Left kidney (tissue), 2 donors: Measurements from ENCODE around the gene SLC7A1. TPM values are rescaled to one million over a fixed set of nuclear protein-coding genes. Genes with fewer than 3 reads are reported as not detected.

Experiments
- DNase-seq: peaks from one replicate; pipeline ENCODE4 v3.0.0-alpha.2; 2013
- polyA plus RNA-seq: library from polyadenylated mRNA; unstranded; fragments of 120-200 nt; gene quantifications from one replicate; pipeline ENCODE4 v1.2.1, GENCODE V29; 2013; ENCODE audit not compliant: insufficient read length

Gene SLC7A1
- polyA plus RNA-seq, 1 donor, result 16.5 TPM

DNA sequence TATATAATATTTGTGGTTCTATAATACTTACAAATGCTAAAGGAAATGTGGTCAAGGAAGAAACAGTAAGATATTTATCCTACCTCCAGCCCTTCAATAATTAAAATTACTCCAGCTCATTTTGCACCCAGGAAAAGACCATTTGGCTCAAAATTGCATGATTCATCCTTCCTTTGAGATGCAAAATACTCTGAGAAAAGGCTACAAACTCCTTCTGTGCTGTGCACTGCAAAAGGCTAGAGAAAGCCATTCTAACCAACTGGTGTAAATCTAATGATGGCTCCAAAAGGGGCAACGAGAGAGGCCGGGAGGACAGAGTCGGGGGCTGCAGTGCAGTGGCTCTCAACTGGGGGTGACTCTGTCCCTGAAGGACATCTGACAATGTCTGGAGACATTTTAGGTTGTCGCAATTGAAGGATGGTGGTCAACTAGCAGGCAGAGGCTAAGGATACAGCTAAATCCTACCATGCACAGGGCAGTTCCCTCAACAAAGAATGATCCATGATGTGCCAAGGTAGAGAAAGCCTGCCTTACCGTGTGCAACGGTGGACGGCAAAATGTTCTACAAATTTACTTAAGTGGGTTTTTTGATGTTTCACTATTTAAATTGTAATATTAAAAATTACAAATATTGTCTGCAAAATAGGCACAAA lies 32.6 kb downstream of the SLC7A1 start:
- DNase-seq, result no peak

DNA sequence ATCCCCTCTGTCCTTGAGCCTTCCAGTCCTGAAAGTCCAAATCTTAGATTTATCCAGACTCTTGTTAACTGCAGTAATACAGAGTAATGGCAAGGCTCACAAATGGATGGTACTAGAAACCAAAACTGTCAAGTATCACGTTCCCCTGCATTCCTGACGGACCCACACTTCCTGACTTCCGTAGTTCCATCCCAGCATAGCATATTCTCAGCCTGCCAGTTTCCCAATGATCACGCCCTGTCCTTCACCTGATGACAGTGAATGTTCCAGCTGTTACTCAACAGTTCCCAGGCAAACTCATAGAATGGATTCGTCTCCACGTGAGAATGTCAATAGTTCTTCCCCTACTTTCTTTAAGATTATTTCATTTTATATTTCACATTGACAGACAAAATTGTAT lies 33.6 kb downstream of the SLC7A1 start:
- no peak for DNase-seq

DNA sequence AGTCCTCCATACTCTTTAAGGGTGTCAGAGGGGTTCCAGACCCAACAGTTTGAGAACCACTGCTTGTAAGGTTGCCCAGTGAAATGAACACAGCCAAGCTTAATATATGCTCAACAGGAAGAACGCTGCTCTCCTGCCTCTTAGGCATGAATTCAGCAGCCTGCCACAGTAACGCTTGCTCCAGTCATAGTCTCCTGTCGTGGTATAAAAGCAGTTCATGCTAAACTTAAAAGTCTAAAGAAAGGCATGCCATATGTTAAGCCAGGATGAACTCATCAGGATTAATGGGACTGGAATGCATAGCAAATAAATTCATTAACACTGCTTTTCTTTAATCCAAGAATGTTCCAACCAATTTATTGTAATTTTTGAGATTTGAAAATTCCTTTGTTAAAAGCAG lies 38.7 kb downstream of the SLC7A1 start:
- DNase-seq, result no peak

DNA sequence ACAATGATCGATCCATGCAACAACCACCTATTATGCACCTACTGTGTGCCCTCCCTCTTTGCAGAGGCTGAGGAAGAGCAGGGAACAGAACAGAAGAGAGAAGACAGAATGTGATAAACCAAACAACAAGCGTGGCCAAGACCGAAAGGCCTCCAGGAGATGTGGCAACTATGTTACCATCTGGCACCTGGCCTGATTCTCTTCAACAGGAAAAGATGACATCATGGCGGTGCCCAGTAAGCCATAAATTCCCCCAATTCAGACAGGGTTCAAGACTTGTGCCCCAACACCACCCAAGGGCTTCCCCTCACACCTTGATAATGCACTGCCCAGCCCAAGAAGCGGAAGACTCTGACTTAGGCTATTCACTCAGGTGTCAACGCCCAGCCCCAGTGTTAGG lies 44.3 kb downstream of the SLC7A1 start:
- no peak for DNase-seq

DNA sequence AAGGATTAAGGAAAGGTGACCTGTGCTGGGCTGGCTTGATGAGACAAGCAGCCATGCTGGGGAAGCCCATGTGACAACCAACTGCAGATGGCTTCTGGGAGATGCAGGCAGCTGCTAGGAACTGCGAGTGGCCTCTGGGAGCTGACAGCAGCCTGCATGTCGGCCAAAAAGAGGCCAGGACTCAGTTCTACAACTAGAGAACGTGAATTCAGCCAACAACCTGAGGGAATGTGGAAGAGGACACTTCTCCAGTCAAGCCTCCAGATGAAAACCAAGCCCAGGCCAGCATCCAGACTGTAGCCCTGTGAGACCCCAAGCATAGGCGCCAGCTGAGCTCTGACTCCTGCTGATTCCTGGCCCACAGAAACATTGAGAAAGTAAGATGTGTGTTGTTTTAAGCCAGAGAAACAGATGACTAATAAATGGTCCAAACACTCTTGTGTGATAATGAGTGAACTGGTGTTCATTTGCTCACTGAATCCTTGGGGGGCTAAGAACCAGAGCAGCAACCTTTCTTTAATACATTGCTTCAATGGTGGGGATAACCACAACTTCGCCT lies 45.0 kb downstream of the SLC7A1 start:
- no peak for DNase-seq

DNA sequence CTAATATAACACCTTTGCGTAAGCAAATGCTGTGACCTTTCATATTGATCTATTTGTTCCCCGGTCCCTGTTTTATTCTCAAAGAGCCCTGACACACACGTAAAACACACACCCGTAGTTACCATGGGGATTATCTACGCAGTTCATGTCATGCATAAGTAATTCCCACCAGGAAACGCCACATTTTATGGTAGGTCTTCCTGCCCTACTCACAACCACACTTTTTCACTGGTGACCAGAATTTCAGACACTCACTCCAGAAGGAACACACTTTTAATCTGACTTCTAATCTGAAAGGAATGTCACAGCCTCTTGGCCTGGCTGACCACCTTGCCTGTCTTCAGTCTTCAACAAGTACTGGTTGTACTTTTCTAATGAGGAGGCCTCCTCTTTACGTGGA lies 46.8 kb downstream of the SLC7A1 start:
- DNase-seq, result peak; percentile 35

DNA sequence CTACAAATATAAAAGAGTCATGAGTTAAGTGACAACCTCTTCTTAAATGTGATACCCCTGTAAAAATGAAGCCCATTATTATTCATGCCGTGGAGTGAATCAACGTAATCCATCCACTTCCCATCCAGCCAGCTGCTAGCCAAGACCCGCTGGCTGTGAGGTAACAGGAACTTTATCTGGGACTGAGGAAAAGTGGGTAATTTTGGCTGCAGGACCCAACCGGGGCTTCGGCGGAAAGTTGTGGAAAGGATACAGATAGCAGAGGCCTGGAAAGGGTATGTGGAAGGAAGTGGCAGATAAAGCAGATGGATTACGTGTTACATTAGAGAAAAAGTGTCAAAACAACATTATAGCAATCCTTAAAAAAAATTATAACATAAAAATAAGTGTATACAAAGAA lies 48.3 kb downstream of the SLC7A1 start:
- DNase-seq, result no peak

DNA sequence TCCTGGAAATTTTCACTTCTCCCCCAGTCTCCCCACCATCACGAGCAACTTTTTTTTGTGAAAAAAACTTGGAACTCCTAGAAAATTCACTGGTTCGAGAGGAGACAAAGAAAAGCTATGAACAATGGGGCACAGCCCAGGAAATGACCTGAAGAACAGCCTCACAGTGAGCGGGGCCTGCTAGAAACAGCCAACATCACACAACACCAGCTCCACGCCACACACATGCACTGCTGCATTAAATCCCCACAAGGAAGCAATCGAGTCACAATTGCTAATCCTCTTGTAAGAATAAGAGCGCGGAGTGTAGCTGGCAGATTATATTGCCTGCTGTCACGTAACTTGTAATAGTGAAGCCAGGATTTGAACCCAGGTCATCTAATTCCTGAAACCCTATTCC lies 48.8 kb downstream of the SLC7A1 start:
- DNase-seq, result no peak

DNA sequence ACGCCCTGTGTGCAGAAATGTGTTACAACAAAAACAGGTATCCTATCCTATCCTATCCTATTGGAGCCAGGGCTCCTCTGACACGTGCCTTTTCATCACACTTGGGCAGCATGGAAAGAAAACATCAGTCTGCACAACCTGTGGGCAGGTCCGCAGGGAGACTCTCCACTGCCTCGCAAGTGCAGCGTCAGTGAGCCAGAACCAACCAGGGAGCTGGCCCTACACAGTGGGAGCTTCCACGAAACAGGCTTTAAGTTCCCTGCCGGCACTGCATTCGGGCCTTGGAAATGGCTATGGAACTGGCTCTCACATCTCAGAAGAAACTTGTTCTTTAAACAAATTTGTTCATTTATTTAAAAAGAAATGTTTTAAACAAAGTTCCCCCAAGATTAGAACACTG lies 49.5 kb downstream of the SLC7A1 start:
- DNase-seq, result no peak

DNA sequence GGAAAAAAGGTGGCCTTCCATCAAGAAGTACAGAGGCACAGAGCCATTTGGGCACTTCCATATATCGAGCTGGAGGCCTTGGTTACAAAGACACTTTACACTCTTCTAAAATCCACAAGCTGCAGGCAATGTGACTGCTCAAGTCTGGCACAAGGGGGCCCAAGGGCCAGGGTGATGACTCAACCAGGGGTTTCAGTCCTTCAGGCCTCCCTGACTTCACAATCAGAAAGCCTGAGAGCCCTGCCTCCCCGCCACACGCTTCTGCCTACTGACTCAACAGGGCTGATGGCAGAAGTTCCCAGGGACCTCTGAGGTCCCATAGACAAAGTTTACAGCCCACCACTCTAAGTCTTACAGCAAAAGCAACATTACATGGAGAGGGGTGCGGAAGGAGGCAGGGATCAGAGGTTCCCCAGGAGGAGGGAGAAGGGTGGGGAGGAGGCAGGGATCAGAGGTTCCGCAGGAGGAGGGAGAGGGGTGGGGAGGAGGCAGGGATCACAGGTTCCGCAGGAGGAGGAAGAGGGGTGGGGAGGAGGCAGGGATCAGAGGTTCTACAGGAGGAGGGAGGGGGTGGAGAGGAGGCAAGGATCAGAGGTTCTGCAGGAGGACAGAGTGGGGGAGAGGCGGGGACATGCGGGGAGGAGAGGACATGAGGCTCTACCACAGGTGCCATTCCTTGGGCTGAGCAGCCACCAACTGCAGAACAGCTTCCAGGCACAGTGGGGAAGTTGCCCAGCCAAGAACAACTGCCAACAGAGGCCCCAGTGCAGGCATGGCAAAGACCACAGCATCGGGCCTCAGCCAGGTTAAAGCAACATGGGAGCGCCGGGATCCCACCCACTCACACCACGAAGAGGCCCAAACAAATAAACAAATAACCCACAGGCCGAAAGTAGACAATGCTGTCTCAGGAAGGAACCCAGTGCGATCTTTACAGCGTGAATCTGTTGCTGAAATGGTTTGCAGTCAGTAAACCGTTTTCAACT lies 52.0 kb downstream of the SLC7A1 start:
- DNase-seq, result no peak

DNA sequence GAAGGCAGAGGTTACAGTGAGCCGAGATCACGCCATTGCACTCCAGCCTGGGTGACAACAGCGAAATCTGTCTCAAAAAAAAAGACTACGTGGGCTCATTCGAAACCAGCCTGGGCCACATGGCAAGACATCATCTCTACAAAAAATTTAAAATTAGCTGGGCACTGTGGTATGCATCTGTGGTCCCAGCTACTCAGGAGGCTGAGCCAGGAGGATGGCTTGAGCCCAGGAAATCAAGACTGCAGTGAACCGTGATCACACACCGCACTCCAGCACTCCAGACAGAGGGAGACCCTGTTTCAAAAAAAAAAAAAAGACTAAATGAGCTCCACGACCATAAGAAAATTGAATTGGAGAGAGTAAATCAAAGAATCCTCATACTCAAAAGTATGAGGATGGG lies 53.1 kb downstream of the SLC7A1 start:
- DNase-seq, result no peak

DNA sequence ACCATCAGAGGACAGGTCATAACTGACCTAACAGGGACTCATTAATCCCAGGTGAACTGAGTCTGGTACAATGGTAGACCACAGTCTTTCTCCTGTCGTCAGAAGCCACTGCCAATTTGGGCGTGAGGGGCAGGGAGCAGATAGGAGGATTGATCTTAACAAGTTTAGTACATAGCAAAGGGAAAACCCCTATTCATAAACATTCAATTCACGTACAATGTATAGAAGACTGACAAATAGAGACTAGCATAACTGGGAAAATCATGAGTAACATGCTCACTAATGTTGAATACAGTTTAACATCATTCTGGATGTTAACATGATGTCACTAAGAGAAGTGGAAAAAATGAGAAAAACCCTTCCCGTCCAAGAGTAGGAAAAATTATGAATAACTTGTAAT lies 54.1 kb downstream of the SLC7A1 start:
- DNase-seq, result no peak

DNA sequence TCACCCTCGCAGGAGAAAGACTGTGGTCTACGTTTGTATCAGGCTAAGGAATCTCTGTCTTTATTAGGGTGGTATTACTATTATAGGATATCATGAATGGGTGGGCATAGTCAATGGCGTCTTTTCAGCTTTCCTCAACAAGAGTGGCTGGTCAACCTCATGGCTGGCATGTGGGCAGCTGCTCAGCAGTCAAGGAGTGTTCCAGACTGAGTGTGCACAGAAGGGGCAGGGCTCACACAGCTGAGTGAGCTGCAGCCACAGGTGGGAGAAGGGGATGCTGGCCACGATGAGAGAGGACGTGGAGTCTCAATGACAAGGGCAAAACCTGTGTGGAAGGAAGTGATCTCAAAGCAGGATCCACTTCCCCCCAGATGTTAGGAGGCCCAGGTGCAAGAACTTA lies 54.7 kb downstream of the SLC7A1 start:
- no peak for DNase-seq

DNA sequence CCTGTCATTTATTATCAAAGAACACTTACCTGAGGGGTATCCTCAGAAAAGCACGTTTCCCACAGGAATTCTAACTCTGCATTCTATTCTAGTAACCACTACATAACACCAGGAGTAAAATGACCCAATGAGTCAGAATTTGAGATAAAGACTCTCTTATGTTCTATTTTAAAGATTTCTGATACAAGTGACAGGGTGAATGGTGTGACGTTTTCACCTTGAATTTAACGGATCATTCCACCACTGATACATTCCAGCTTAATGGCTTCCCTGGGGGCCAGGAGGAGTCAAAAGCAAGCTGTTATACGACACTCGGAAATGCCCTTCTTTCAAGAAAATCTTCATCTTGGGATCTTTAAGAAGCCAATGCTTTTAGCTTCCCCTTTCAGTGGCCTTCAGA lies 55.2 kb downstream of the SLC7A1 start:
- no peak for DNase-seq

DNA sequence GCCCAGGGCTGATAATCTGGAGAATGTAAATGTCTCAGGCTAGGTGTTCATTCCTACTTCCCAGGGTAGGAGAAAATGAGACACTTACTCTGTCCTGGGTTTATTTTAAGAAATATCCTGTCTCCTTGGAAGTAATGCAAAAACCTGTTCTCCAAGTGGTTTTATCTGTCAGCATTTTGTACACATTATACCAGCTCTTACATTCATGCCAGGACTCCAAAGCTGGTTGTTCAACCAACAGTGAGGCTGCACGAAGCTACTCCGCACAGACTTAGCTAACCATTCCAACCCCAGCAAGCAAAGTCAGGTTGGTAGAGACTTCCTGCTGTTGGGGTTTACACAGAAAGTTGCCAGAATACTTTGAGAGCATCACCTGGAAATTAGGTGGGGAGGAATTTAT lies 55.6 kb downstream of the SLC7A1 start:
- DNase-seq, result no peak

DNA sequence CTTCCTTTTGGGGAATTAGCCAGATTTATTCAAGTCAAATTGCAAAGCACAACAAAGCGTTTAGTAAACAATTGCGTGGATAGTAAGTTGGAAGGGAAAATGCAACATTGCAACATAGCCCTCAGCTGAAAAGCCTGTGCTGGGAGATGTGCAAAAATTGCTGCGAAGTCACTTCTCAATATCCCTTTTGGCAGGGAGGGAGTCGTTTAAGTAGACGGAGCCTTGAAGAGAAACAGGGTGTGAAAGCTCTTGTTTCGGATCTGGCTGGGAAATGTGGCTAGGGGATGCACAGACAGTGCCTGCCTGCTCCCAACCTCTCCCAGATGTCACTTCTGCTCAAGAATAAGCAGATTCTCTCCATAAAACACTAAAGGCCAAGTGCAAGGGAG lies 56.8 kb downstream of the SLC7A1 start:
- no peak for DNase-seq

DNA sequence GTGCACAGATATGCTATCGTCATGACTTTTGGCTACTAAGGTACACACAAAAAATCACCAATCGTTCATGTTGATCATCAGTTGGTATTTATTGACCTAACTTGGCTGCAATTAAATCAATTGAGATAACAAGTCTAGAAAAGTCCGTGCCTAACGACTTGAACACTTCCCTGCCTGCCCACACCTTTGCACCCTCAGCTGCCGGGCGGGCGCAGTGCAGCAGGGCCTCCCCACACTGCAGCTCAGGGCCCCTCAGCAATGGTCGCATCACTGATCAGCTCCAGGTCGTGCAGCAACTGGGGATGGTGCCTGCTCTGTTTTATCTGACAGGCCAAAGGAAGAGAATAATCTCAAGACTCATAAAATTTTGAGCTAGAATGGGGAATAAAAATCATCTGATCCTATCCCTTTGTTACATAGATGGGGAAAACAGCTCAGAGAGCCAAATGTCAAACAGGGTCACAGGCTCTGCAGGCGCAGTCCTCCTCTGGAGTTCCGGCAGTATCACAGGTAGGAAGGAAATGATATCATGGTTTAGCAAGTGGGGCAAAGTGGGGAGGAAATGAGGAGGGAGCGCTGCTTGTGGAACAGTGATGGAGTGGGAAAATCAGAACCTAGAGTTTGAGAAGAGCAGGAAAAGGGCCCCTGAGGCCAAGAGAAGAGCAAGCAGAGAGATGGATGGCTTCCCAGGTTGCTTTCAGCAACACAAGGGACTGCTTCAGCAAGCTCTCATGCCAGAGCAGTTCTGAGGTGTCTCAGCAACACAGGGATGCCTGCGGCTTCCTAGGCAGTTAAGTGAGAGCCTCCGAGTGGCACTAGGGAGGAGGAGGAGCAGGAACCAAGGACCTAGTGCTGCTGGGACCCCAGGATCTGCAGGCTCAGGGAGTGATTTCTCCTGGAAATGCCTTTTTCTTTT lies 57.5 kb downstream of the SLC7A1 start:
- DNase-seq, result no peak

DNA sequence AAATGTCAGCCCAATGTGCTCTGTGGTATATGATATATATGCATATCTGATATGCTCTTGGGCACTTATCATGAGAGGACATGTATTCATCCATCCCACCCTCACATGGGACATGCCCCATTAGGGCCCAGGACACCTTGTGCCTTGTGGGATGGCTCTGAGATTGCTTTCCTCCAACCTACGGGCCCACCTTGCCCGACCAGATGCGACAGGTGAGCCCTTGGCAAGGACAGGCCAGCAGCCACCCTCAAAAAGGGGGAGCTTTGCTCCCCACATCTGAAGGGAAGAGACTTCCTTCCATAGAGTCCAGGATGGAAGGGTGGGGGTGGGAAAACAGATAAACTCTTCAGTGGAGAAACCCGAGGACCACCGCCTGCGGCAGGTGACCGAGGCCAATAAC lies 58.6 kb downstream of the SLC7A1 start:
- no peak for DNase-seq

DNA sequence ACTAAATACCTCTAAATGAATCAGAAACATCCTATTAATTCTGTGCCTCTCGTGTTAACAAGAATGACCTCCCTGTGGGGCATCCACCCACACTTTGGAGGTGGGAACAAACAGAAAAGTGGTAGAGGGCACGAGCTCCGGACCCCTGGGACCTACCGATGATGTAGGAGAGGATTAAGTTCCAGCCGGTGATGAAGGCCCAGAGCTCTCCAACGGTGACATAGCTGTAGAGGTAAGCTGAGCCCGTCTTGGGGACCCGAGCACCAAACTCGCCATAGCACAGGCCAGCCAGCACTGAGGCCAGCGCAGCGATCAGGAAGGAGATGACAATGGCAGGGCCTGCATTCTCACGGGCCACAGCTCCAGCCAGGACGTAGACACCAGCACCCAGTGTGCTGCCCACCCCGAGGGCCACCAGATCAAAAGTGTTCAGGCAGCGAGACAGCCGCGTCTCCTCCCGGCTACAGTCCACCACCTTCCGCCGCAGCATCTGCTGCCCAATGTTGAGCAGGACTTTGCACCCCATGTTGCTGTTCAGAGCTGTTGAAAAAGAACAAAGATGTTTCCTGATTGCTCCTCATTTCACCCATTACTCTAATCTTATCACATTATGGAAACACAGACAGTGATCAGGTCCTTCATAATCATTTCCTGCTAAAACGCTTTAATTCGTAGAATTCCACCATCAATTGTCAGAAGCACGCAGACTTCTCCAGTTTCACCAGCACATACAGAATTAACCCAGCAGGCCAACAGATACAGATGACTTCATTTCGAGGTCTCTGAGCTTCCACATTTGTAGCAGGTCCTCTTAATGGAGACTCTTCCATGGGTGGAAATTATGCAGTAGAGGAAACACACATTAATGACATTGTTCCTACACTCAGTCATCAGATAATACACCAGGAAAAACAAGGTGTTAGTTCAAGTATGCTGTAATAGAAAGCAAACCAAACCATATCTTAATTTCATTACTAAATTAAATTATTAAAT lies 59.5 kb downstream of the SLC7A1 start:
- no peak for DNase-seq

DNA sequence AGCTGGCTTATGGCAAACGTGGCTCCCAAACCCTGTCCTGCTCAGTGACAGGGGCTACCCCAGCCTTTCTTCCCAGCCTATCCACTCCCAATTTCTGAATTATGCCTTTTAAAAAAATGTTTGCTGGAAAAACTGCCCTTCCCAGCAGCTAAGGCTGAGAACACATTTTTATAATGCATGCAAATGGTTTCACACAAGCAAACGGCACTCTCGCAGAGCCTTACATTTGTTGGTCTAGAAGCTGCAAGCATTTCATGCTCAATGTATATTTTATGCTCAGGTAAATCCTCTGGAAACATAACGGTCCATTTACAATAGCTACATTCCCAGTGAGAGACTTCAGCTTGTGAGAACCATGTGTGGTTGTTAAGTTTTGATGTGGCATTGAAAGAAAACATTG lies 61.4 kb downstream of the SLC7A1 start:
- no peak for DNase-seq

DNA sequence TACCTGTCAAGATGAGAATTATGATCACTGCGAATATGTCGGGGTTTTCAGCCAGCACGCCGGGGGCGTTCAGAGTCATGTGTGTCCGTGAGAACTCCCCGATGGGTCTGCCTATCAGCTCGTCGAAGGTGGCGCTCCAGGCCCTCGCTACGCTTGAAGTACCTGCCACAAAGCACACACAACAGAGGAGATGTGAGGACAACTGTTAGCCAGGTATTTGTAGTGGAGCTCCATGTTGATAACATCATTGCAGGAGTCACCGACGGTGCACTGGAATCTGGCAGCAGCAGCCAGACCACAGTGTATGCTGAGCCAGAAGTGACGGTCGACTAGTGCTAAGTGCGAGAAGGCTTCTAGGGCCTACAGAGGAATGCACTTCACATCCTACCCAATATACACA lies 62.7 kb downstream of the SLC7A1 start:
- DNase-seq, result no peak
